Measurements from ENCODE around the gene ITPRIP.

The ITPRIP gene

GRCh38 chr10:104336821-104337467, 1.3 kb downstream of the ITPRIP start:
- TF ChIP-seq, protein P1, sequence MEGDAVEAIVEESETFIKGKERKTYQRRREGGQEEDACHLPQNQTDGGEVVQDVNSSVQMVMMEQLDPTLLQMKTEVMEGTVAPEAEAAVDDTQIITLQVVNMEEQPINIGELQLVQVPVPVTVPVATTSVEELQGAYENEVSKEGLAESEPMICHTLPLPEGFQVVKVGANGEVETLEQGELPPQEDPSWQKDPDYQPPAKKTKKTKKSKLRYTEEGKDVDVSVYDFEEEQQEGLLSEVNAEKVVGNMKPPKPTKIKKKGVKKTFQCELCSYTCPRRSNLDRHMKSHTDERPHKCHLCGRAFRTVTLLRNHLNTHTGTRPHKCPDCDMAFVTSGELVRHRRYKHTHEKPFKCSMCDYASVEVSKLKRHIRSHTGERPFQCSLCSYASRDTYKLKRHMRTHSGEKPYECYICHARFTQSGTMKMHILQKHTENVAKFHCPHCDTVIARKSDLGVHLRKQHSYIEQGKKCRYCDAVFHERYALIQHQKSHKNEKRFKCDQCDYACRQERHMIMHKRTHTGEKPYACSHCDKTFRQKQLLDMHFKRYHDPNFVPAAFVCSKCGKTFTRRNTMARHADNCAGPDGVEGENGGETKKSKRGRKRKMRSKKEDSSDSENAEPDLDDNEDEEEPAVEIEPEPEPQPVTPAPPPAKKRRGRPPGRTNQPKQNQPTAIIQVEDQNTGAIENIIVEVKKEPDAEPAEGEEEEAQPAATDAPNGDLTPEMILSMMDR (IDR thresholded peaks at IDR 0.05; ENCODE audit: insufficient read depth, low read depth, low read length, missing control alignments) = no peak
- peak overlapping the region; percentile 93 for H3K4me3 ChIP-seq (ENCODE audit: low read length)
- no peak for DNase-seq (ENCODE audit: low read depth)

DNA sequence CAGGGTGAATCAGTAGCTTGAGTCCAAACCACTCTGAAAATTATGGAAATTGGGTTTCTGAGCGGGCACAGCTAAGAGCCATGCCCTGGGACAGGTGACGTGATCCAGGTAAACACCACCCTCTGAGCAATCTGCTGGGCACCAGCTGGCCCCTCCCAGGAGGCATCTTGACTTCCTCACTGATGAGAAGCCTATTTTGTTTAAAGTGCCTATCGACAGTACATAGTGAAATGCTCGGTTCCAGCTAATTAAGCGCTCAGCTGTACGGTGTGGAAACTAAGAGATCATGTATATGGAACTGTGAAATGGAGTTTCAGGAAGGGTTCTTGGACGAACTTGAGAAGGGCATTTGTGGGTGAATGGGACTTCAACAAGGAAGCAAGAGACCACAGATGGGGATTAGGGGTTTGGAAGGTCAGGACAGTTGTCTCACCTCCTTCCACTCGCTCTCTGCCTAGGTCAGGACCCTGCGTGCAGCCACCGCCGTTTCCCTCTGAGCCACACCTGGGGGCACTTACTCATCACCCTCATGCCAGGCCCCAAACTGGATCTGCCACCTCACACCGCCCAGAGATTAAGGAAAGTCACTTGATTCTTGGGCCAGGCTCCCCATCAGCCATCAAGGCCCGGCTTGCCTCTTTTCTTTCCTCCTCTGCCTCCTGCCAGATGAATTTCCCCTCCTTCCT, 3.2 kb downstream of the ITPRIP start:
- peak; percentile 65 for DNase-seq (ENCODE audit: low read depth)
- TF ChIP-seq, protein P1 (IDR thresholded peaks at IDR 0.05; ENCODE audit: insufficient read depth, low read depth, low read length, missing control alignments) = no peak
- peak overlapping the region; percentile 93 for H3K4me3 ChIP-seq (ENCODE audit: low read length)

GRCh38 chr10:104334561-104334960, 3.7 kb downstream of the ITPRIP start:
- no peak overlapping the region for H3K4me3 ChIP-seq (ENCODE audit: low read length)

GRCh38 chr10:104333728-104334373, 4.4 kb downstream of the ITPRIP start:
- TF ChIP-seq, protein P1 (IDR thresholded peaks at IDR 0.05; ENCODE audit: insufficient read depth, low read depth, low read length, missing control alignments) = no peak
- no peak for DNase-seq (ENCODE audit: low read depth)
- H3K4me3 ChIP-seq (ENCODE audit: low read length) = no peak overlapping the region

More at GRCh38 chr10:104334561-104334960, 3.7 kb downstream of the ITPRIP start:
- TF ChIP-seq, protein P1 (IDR thresholded peaks at IDR 0.05; ENCODE audit: insufficient read depth, low read depth, low read length, missing control alignments) = no peak
- DNase-seq (ENCODE audit: low read depth) = no peak

DNA sequence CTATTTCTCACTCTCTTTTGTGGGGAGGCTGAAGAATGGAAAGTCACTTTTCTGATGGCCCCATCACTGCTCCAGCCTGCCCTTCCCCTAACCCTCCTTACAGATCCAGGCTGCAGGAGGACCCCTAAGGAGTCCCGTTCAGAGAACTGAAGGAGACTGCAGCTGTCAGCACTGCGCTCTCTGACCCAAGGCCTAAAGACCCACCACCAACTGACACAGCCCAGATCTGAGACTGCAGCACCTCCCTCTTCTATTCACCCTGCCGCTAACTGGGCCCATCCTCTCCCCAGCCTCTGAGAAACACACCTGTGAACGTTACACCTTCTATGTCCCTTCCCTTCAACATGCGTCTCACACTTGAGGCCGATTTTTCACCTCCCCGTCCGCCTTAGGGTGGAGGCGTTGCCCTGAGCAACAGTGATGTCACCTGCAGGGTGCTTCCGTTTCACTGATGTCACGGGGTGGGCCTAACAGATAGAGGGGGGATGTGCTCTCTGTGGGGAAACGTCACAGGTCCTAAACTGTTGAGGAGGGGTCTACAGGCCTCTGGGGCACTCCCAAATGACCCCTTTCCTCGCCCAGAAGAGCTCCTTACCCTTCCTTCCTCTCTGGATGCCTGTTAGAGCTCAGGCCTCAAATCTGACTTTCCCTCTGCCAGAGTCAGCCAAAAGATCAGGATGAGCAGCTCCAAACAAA, 5.1 kb downstream of the ITPRIP start:
- H3K4me3 ChIP-seq (ENCODE audit: low read length) = no peak overlapping the region
- no peak for DNase-seq (ENCODE audit: low read depth)
- TF ChIP-seq, protein P1 (IDR thresholded peaks at IDR 0.05; ENCODE audit: insufficient read depth, low read depth, low read length, missing control alignments) = no peak

GRCh38 chr10:104332243-104333031, 5.8 kb downstream of the ITPRIP start:
- TF ChIP-seq, protein P1 (IDR thresholded peaks at IDR 0.05; ENCODE audit: insufficient read depth, low read depth, low read length, missing control alignments) = no peak
- H3K4me3 ChIP-seq (ENCODE audit: low read length) = no peak overlapping the region
- no peak for DNase-seq (ENCODE audit: low read depth)
